GM12878 (cell line): Measurements from ENCODE around the gene EBLN2. TPM values are rescaled to one million over a fixed set of nuclear protein-coding genes. Genes with fewer than 3 reads are reported as not detected.

Experiments
- ATAC-seq: fragments of 200-7000 bp; cut with Tn5 transposase; 3 replicates; pipeline ENCODE4 v1.9.1; 2020; ENCODE audit warnings: mild to moderate bottlenecking, moderate library complexity
- BruUV-seq: library from RNA; stranded (reverse); fragments of 400-500 nt; replicated peaks from 2 replicates; lab custom pipeline; 2021; lab: Mats Ljungman, UMichigan
- CTCF ChIA-PET: fragments of 300-600 bp; sonication (Branson Sonifier 250); formaldehyde crosslinking; extraction: SDS; loops from one replicate; lab custom pipeline; 2021; ENCODE audit warnings: inconsistent platforms; lab: Yijun Ruan, JAX
- POLR2A ChIA-PET: fragments of 350-600 bp; formaldehyde crosslinking; extraction: SDS; loops from one replicate; lab custom pipeline; 2021; ENCODE audit warnings: inconsistent platforms; lab: Charles Lee
- RAD21 ChIA-PET: fragments of 300-600 bp; sonication (Branson Sonifier 250); formaldehyde crosslinking; loops from one replicate; lab custom pipeline; 2023; ENCODE audit warnings: antibody characterized with exemption; ENCODE audit not compliant: unreplicated experiment; lab: Charles Lee
- SMC1A ChIA-PET: fragments of 300-600 bp; sonication (Branson Sonifier 250); formaldehyde crosslinking; loops from one replicate; lab custom pipeline; 2023; ENCODE audit not compliant: unreplicated experiment, uncharacterized antibody; lab: Charles Lee
- DNase-seq: peaks from one replicate; pipeline ENCODE4 v3.0.0-alpha.2; 2011; ENCODE audit warnings: low read depth, low spot score
- FAIRE-seq: peaks from 3 replicates; lab custom pipeline; 2011; peaks lifted over from hg19 to GRCh38; lab: Jason Lieb, UNC
- H2AFZ ChIP-seq: 2 replicates; pipeline ENCODE4 v1.6.0; 2011; ENCODE audit warnings: low read depth, low read length, control low read depth; ENCODE audit not compliant: control insufficient read depth
- H3K27ac ChIP-seq: 2 replicates; pipeline ENCODE4 v1.5.1; 2011; ENCODE audit warnings: control low read depth; ENCODE audit not compliant: control insufficient read depth, insufficient read depth
- H3K27me3 ChIP-seq, 2 experiments: replicated peaks in 1 of 2; 2 replicates each; pipeline versions ENCODE4 v1.6.0 to v1.6.1; 2011; ENCODE audit warnings: low read length in 1 of 2; ENCODE audit not compliant: control insufficient read depth in 2 of 2, insufficient read depth in 2 of 2
- H3K36me3 ChIP-seq, 2 experiments: 2 replicates each; pipeline ENCODE4 v1.5.1; 2011; ENCODE audit warnings: low read length in 1 of 2; ENCODE audit not compliant: control insufficient read depth in 2 of 2, insufficient read depth in 2 of 2
- H3K4me1 ChIP-seq: 2 replicates; pipeline ENCODE4 v1.6.1; 2011; ENCODE audit warnings: mild to moderate bottlenecking, low read length, moderate library complexity, mixed read lengths; ENCODE audit not compliant: control insufficient read depth, insufficient read depth
- H3K4me2 ChIP-seq: 2 replicates; pipeline ENCODE4 v1.6.0; 2011; ENCODE audit warnings: control low read depth; ENCODE audit not compliant: control insufficient read depth, insufficient read depth
- H3K4me3 ChIP-seq: fragments of 200-600 bp; sonication (generic); 2 replicates; pipeline ENCODE4 v1.5.1; 2016
- H3K79me2 ChIP-seq: 2 replicates; pipeline ENCODE4 v1.6.0; 2011; ENCODE audit warnings: low read length; ENCODE audit not compliant: control insufficient read depth, insufficient read depth
- H3K9ac ChIP-seq: 2 replicates; pipeline ENCODE4 v1.8.0; 2011; ENCODE audit warnings: low read length, control low read depth, mixed read lengths; ENCODE audit not compliant: control insufficient read depth, insufficient read depth
- H3K9me3 ChIP-seq: replicated peaks from 3 replicates; pipeline ENCODE4 v1.5.1; 2011; ENCODE audit warnings: mild to moderate bottlenecking, low read length; ENCODE audit not compliant: control insufficient read depth, insufficient read depth
- H4K20me1 ChIP-seq: 2 replicates; pipeline ENCODE4 v1.6.0; 2011; ENCODE audit not compliant: control insufficient read depth, insufficient read depth
- ELK1 ChIP-seq: IDR thresholded peaks from 2 replicates; pipeline ENCODE4 v1.6.1; 2012; ENCODE audit warnings: low read depth, low read length, improper control_type of control experiment
- MAX ChIP-seq: IDR thresholded peaks from 2 replicates; pipeline ENCODE4 v1.6.1; 2012; ENCODE audit warnings: low read depth, low read length, improper control_type of control experiment
- NFYB ChIP-seq: IDR thresholded peaks from 2 replicates; pipeline ENCODE4 v1.6.1; 2011; ENCODE audit warnings: low read depth, mild to moderate bottlenecking, low read length, improper control_type of control experiment, moderate library complexity; ENCODE audit not compliant: insufficient read depth
- NR2F1 ChIP-seq: fragments of 450-650 bp; conservative IDR thresholded peaks from 2 replicates; pipeline ENCODE4 v1.6.1; 2017; ENCODE audit warnings: mild to moderate bottlenecking
- STAT3 ChIP-seq: IDR thresholded peaks from 2 replicates; pipeline ENCODE4 v1.6.1; 2011; ENCODE audit warnings: low read depth, low read length, improper control_type of control experiment
- TARDBP ChIP-seq: IDR thresholded peaks from 2 replicates; pipeline ENCODE4 v1.6.1; 2016; ENCODE audit warnings: borderline replicate concordance
- YY1 ChIP-seq: IDR thresholded peaks from 2 replicates; pipeline ENCODE4 v1.6.1; 2011; ENCODE audit warnings: low read depth, mild to moderate bottlenecking, low read length
- ZBTB11 ChIP-seq: fragments of 450-650 bp; formaldehyde crosslinking; IDR thresholded peaks from 2 replicates; pipeline ENCODE4 v1.5.0; 2022; ENCODE audit warnings: mild to moderate bottlenecking, missing genetic modification characterization
- ZNF384 ChIP-seq: IDR thresholded peaks from 2 replicates; pipeline ENCODE4 v1.6.1; 2012; ENCODE audit warnings: low read depth, mild to moderate bottlenecking, low read length, improper control_type of control experiment, borderline replicate concordance
- WGBS: methylation state at CpG from one replicate; pipeline ENCODE4 v1.1.6; 2016; ENCODE audit warnings: low lambda C conversion rate; ENCODE audit not compliant: insufficient replicate concordance, insufficient coverage; ENCODE audit errors: missing lambda C conversion rate; 5-methylcytosine and 5-hydroxymethylcytosine counted together
- in situ Hi-C: fragments of 300-500 bp; cut with MboI; formaldehyde crosslinking; loops from 9 replicates; pipeline ENCODE4 v1.14.3; 2018; ENCODE audit warnings: mixed read lengths
- intact Hi-C: fragments of 100-400 bp; cut with micrococcal nuclease; formaldehyde crosslinking; loops from one replicate; pipeline ENCODE4 v1.14.2; 2022; ENCODE audit not compliant: unreplicated experiment
- polyA plus RNA-seq, 11 experiments: library from polyadenylated mRNA; depleted of rRNA in 4 of 11; unstranded in 6 of 11; stranded (reverse) in 5 of 11; fragments of >200 nt; fragmentation: Nextera tagmentation in 4 of 11; fragmentation: Illumina TruSeq in 1 of 11; extraction: Ambion mirVana in 4 of 11; extraction: Trizol in 1 of 11; gene quantifications; 1 replicate in 1 of 11; 2 replicates in 10 of 11; pipeline versions ENCODE4 v1.2.1 to v1.2.3, GENCODE V29; 2011 to 2016; ENCODE audit warnings: inconsistent platforms in 2 of 11, missing spikeins in 2 of 11, low read depth in 1 of 11
- total RNA-seq, 4 experiments: library from RNA; depleted of rRNA in 3 of 4; stranded (reverse); fragments of >200 nt in 3 of 4; fragmentation: Illumina TruSeq in 1 of 4; extraction: Trizol in 1 of 4; gene quantifications; 2 replicates each; pipeline versions ENCODE4 v1.2.1 to v1.2.3, GENCODE V29; 2013 to 2021

Gene EBLN2
- total and polyA plus RNA-seq, 10 of the 15 experiments (the other 5 are each of a cell fraction or from before 2014, with no cell fraction given), result 0.84 to 6.8 (median 3.6) TPM

- FAIRE-seq, result no peak
- Histone ChIP-seq H3K36me3 (no peaks in the 10 kb centered on the region), H3K79me2 (no peaks in the 10 kb centered on the region), H3K9me3 (no peaks in the 10 kb centered on the region), H3K9ac (no peak overlapping the region), H3K4me3 (no peak overlapping the region), H2AFZ (no peak overlapping the region), H3K4me1 (no peaks in the 10 kb centered on the region), H3K27ac (no peak overlapping the region), H3K27me3 (no peaks in the 10 kb centered on the region), H3K4me2 (no peak overlapping the region), H4K20me1 (no peaks in the 10 kb centered on the region)
- DNase-seq, result no peak
- 76% methylated on average over 12 of the region's 12 CpGs for WGBS
- BruUV-seq, result no TSS peak
- POLR2A ChIA-PET, result no interaction called here
- SMC1A ChIA-PET, result interaction anchor here (0.9 to 5.9 kb wide), 3 partner anchors 9 to 407 kb away, joined by 3 to 30 read pairs (median 4); no protein-coding TSS in a partner anchor
- ATAC-seq, result peak; percentile 28; the same call in 2 of the 3 replicates
- in situ Hi-C loops, result loop anchor here (5.0 kb wide), 1 partner anchor 407 kb away; no protein-coding TSS in a partner anchor
- RAD21 ChIA-PET, result interaction anchor here (0.7 to 0.8 kb wide), 2 partner anchors 10 to 1216 kb away, joined by 3 read pairs; no protein-coding TSS in a partner anchor
- CTCF ChIA-PET, result interaction anchor here (0.6 to 2.8 kb wide), 4 partner anchors 8 to 413 kb away, joined by 3 to 17 read pairs (median 5); no protein-coding TSS in a partner anchor
- TF ChIP-seq ELK1, result no peak
- no peak for TF ChIP-seq TARDBP
- TF ChIP-seq NR2F1, result no peak
- TF ChIP-seq STAT3, result no peak
- TF ChIP-seq ZNF384, result no peak
- intact Hi-C loops, result no loop called here
These were observed 33.5 kb downstream of the EBLN2 start for GRCh38 chr3:73094951-73095350.

GRCh38 chr3:73096169-73096568, 34.7 kb downstream of the EBLN2 start:
- no peak for FAIRE-seq
- Histone ChIP-seq H3K9me3 (no peaks in the 10 kb centered on the region), H2AFZ (no peak overlapping the region), H3K36me3 (no peaks in the 10 kb centered on the region), H3K4me2 (no peak overlapping the region), H3K79me2 (no peaks in the 10 kb centered on the region), H3K27me3 (no peaks in the 10 kb centered on the region), H3K27ac (no peak overlapping the region), H3K4me1 (no peaks in the 10 kb centered on the region), H3K4me3 (no peak overlapping the region), H3K9ac (no peak overlapping the region), H4K20me1 (no peaks in the 10 kb centered on the region)
- intact Hi-C loops (no loop called here), in situ Hi-C loops (loop anchor here (5.0 kb wide), 1 partner anchor 406 kb away; no protein-coding TSS in a partner anchor)
- 28% methylated on average over 2 of the region's 2 CpGs for WGBS
- SMC1A ChIA-PET, result interaction anchor here (1.3 to 5.9 kb wide), 2 partner anchors 333 to 406 kb away, joined by 3 to 30 read pairs; no protein-coding TSS in a partner anchor
- no peak for ATAC-seq
- no peak for DNase-seq
- no TSS peak for BruUV-seq
- POLR2A ChIA-PET, result no interaction called here
- RAD21 ChIA-PET, result interaction anchor here (1.2 to 1.8 kb wide), 2 partner anchors 334 to 406 kb away, joined by 3 to 8 read pairs; no protein-coding TSS in a partner anchor
- CTCF ChIA-PET, result interaction anchor here (1.3 to 2.8 kb wide), 4 partner anchors 9 to 1221 kb away, joined by 3 to 17 read pairs (median 8); no protein-coding TSS in a partner anchor
- TF ChIP-seq MAX (no peak), ZBTB11 (CRISPR knock-in tag) (no peak), YY1 (no peak), NFYB (no peak)
